ENCODE measurements around the gene ZBED2.

The ZBED2 gene

GRCh38 chr3:111604119-111604518, 9.0 kb upstream of the ZBED2 start:
- DNase-seq (ENCODE audit: low read depth in 2 of 2) = no peak

- DNase-seq (ENCODE audit: low read depth in 2 of 2) = no peak
These were observed 8.5 kb upstream of the ZBED2 start for GRCh38 chr3:111603679-111604078.

- no peak for DNase-seq (ENCODE audit: low read depth in 2 of 2)
These were observed 6.7 kb upstream of the ZBED2 start for GRCh38 chr3:111601810-111602209.

- DNase-seq (ENCODE audit: low read depth in 2 of 2) = no peak
These were observed 3.4 kb upstream of the ZBED2 start for GRCh38 chr3:111598552-111598951.

- no peak for DNase-seq (ENCODE audit: low read depth in 2 of 2)
These were observed 3.0 kb upstream of the ZBED2 start for GRCh38 chr3:111598139-111598538.

- DNase-seq (ENCODE audit: low read depth in 2 of 2) = no peak
These were observed 1.2 kb upstream of the ZBED2 start for GRCh38 chr3:111596328-111596727.

GRCh38 chr3:111594781-111595180, 365 bp downstream of the ZBED2 start:
- DNase-seq (ENCODE audit: low read depth in 2 of 2) = no peak

GRCh38 chr3:111594205-111594604, 941 bp downstream of the ZBED2 start:
- DNase-seq (ENCODE audit: low read depth in 2 of 2) = no peak

GRCh38 chr3:111593666-111594065, 1.5 kb downstream of the ZBED2 start:
- no peak for DNase-seq (ENCODE audit: low read depth in 2 of 2)

GRCh38 chr3:111592936-111593335, 2.2 kb downstream of the ZBED2 start:
- DNase-seq (ENCODE audit: low read depth in 2 of 2) = no peak

GRCh38 chr3:111592143-111592542, 3.0 kb downstream of the ZBED2 start:
- no peak for DNase-seq (ENCODE audit: low read depth in 2 of 2)

- DNase-seq (ENCODE audit: low read depth in 2 of 2) = no peak
These were observed 3.6 kb downstream of the ZBED2 start for GRCh38 chr3:111591555-111591954.

- no peak for DNase-seq (ENCODE audit: low read depth in 2 of 2)
These were observed 5.0 kb downstream of the ZBED2 start for GRCh38 chr3:111590143-111590491.

GRCh38 chr3:111589303-111590142, 5.6 kb downstream of the ZBED2 start:
- no peak for DNase-seq (ENCODE audit: low read depth in 2 of 2)

GRCh38 chr3:111588527-111588926, 6.6 kb downstream of the ZBED2 start:
- DNase-seq (ENCODE audit: low read depth in 2 of 2) = no peak

GRCh38 chr3:111585217-111585616, 9.9 kb downstream of the ZBED2 start:
- DNase-seq (ENCODE audit: low read depth in 2 of 2) = no peak

- DNase-seq (ENCODE audit: low read depth in 2 of 2) = no peak
These were observed 10.4 kb downstream of the ZBED2 start for GRCh38 chr3:111584744-111585143.

- DNase-seq (ENCODE audit: low read depth in 2 of 2) = no peak
These were observed 13.0 kb downstream of the ZBED2 start for GRCh38 chr3:111582120-111582474.

- DNase-seq (ENCODE audit: low read depth in 2 of 2) = no peak
These were observed 13.6 kb downstream of the ZBED2 start for GRCh38 chr3:111581403-111582119.

GRCh38 chr3:111579495-111579894, 15.7 kb downstream of the ZBED2 start:
- no peak for DNase-seq (ENCODE audit: low read depth in 2 of 2)

- DNase-seq (ENCODE audit: low read depth in 2 of 2) = no peak
These were observed 16.3 kb downstream of the ZBED2 start for GRCh38 chr3:111578867-111579266.

GRCh38 chr3:111577798-111578685, 17.1 kb downstream of the ZBED2 start:
- DNase-seq (ENCODE audit: low read depth in 2 of 2) = no peak

Data from stimulated activated CD8-positive, alpha-beta memory T cell treated with anti-CD3 and anti-CD28 coated beads, Interleukin-7, amount 100 ng/mL, for 4 hours (primary cell).